NB4 (cell line): ENCODE measurements around the gene KSR2.

Experiments
- CTCF ChIP-seq: IDR thresholded peaks from one replicate; pipeline ENCODE4 v1.5.1; 2012; ENCODE audit warnings: low read depth, low read length
- POLR2A ChIP-seq: IDR thresholded peaks from 2 replicates; pipeline ENCODE4 v1.6.1; 2011; ENCODE audit warnings: mild to moderate bottlenecking; ENCODE audit not compliant: insufficient read length; ENCODE audit errors: extremely low read depth

- TF ChIP-seq CTCF (no peak), POLR2A (no peak)
Observed at GRCh38 chr12:117981267-117981666, 12.5 kb upstream of the KSR2 start.
